ENCODE results near the gene GAB3.

DNA sequence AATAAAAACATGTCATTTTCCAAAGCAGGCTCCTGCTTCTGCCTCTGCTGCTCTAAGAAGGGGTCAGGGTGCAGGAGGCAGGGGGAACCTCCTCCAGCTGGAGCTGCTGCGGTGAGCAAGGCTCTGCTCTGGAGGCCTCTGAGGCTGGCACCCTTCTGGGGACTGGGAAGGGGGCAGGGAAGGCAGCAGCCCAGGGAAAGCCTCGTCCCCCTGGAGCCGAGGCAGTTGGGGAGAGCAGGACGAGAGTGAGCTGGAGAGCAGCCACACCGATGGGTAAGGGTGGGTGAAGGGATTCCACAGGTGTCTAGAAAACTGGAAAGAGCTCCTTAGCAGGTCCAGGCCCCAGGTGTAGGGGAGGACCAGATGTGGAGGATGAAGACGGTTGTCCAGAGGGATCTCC lies 95.5 kb downstream of the GAB3 start:
- TF ChIP-seq ZFP3 (CRISPR knock-in tag; IDR thresholded peaks at IDR 0.05) (no peak), ZC3H10 (CRISPR knock-in tag; IDR thresholded peaks at IDR 0.05) (no peak), ARNTL (CRISPR knock-in tag; IDR thresholded peaks at IDR 0.05; ENCODE audit: borderline replicate concordance, low read depth) (no peak), CSDC2 (CRISPR knock-in tag; IDR thresholded peaks at IDR 0.05) (no peak), ZNF8 (CRISPR knock-in tag; IDR thresholded peaks at IDR 0.05) (no peak), RARB (CRISPR knock-in tag; IDR thresholded peaks at IDR 0.05) (no peak), SNAI2 (CRISPR knock-in tag; IDR thresholded peaks at IDR 0.05) (no peak), CREB5 (CRISPR knock-in tag; IDR thresholded peaks at IDR 0.05; ENCODE audit: low read depth) (no peak)
